GM19035 (cell line): ENCODE measurements around the gene FIBP.
A peak's percentile ranks its signal among the peaks of the same experiment; 100 is the strongest.

Source experiments
- ATAC-seq: cut with Tn5 transposase; IDR thresholded peaks from one replicate; pipeline ENCODE4 v1.9.1; 2021; ENCODE audit not compliant: unreplicated experiment

FIBP gene

GRCh38 chr11:65888163-65888814, at the start of gene FIBP:
TSS of gene FIBP (minus strand) at chr11:65888471. CDS start at chr11:65888418, 53 bp downstream.
- peak; percentile 47 for ATAC-seq

- ATAC-seq: no peak
Measured at GRCh38 chr11:65937766-65938165, 49.5 kb upstream of the FIBP start.

DNA sequence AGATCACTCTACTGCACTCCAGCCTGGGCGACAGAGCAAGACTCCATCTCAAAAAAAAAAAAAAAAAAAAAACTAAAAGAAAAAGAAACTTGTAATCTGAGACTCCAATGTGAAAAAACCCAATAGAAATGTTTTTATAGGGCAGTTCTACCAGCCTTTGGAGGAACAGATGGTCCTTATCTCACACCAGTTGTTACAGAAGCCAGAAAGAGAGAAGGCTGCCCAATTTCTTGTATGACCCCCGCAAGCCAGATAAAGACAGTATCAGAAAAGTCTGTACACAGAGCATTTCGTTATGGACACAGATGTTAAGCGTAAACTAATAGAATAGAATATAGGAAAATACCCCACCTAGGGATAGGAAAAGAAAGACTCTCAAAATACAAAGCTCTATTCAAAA, 45.7 kb upstream of the FIBP start:
- ATAC-seq: no peak

DNA sequence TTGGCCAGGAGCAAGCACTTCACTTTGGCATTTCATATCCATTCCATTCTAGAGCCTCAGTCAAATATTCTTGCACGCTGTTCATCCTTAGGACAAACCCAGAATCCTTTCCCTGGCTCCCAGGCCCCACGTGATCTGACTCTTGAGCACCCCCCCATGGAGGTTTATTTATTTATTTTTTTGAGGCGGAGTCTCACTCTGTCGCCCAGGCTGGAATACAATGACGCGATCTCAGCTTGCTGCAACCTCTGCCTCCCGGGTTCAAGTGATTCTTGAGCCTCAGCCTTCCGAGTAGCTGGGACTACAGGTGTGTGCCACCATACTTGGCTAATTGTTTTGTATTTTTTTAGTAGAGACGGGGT, 44.3 kb upstream of the FIBP start:
- ATAC-seq: no peak

DNA sequence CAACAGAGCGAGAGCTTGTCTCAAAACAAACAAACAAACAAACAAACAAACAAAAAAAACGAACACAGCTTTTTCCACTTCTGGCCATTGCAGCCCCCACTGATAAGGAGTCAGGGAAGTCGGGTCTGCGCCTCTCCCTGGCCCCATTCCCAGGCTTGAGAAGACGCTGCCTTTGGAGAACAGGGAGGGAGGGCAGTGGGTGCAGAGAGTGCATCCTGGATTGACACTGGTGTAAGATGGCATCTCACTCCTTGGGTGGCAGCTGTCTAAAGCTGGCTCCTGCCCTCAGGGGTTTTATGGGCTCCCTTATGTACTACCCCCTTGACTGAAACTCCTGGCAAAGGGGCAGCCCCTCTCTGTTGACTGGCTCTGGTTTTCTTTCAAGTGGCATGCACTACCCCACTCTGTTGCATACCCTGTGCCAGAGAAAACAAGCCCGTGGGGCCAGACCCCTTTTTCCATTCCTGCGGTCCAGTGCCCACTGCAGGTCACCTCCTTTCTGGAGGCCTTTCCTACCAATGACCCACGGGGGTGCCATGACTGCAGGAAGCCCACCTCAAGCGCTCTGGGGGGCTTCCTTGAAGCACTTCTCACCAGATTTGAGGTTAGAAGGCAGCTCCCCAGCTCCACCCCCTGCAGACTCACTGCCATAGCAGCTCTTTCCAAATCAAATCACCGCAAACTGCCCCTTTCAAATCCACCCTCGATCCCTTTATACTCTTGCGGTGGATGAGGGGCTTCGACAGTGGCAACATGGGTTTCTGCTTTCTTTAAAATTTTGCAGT, 43.7 kb upstream of the FIBP start:
- no peak for ATAC-seq

- no peak for ATAC-seq
Measured at GRCh38 chr11:65928667-65929066, 40.4 kb upstream of the FIBP start.

DNA sequence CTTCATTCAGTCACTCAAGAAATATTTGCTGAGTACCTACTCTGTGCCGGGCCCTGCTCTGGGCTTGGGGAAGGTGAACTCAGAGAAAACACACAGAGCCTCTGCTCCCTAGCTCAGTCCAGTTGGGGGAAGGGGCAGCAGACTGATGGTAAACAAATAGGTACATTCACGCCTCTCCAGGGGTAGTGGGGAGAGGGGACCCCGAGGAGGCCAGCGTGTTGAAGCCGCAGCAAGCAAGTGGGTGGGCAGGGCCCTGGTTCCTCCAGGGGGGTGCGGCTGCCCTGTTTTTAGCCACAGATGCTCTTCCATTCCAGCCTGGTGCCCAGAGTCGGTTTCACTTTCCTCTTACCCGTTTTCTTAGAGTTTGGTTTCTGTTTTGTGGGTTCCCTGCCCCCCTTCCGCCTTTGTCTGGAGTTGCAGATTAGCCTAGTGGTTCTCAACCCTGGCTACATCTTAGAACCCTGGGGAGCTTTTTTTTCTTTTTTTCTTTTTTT, 39.7 kb upstream of the FIBP start:
- ATAC-seq: no peak

DNA sequence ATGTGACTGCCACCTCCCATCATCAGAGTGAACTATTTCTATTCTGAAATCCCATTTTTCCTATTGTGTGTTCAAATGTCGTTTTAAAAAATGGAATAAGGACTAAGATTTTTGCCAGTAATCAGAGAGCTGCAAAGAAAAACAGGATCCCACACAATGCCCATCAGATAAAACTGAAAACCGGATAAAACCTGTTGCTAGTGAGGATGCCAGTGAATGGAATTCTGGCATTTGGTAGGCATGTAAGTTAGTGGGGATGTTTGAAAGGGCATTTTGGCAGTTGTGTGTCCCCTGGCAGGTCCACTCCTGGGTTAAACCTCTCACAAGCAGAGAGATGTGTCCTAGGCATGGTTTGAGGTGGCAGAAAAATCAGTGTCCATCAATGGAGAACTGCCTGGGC, 37.1 kb upstream of the FIBP start:
- ATAC-seq: no peak

GRCh38 chr11:65922565-65922964, 34.3 kb upstream of the FIBP start:
- ATAC-seq: no peak

DNA sequence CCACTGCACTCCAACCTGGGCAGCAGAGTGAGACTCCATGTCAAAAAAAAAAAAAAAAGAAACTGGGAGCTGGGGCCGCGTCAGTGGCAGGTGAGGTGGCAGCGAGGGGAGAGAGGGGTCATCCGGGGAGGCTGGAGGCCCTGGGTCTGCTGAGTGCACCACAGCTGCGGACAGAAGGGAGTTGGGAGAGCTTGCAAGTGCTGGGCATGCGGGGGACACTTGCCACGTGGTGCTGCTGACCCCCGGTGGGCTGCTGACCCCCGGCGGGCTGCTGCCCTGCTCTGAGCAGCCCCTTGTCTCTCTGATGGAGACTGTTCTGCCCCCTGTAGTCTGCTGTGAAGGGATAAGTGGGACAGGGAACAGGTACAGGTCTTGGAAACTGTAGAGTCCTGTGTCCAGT, 33.6 kb upstream of the FIBP start:
- no peak for ATAC-seq

- no peak for ATAC-seq
Measured at GRCh38 chr11:65921033-65921555, 32.8 kb upstream of the FIBP start.

- no peak for ATAC-seq
Measured at GRCh38 chr11:65920372-65920802, 32.1 kb upstream of the FIBP start.

DNA sequence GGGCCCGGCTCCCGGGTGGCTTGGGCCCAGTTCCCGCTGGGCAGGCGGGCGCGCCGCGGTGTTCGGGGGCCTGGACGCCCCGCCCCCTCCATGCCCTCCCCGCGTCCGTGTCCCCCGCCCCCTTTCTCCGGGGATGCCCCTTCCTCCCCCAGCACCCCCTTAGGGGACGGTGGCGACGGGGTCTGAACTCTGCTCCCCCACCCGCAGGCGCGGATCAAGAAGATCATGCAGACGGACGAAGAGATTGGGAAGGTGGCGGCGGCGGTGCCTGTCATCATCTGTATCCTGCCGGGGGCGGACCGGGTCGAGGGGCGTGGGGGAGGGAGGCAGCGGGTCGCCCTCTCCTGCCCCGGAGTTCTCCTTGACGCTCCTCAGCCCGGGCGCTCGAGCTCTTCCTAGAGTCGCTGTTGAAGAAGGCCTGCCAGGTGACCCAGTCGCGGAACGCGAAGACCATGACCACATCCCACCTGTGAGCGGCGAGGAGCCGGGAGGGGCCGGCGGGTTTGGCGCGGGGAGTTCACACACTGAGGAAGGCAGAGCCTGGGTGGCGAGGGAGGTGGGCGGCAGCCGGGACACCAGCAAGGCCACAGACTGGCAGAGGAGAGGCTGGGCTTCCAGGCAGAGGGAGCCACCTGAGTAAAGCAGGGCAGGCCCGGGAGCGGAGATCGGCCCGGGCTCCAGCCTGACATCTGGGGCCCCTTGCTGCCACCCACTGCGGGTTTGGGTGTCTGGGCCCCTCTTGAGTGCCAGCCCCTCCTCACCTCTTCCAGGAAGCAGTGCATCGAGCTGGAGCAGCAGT, 31.5 kb upstream of the FIBP start:
- ATAC-seq: peak; percentile 40

DNA sequence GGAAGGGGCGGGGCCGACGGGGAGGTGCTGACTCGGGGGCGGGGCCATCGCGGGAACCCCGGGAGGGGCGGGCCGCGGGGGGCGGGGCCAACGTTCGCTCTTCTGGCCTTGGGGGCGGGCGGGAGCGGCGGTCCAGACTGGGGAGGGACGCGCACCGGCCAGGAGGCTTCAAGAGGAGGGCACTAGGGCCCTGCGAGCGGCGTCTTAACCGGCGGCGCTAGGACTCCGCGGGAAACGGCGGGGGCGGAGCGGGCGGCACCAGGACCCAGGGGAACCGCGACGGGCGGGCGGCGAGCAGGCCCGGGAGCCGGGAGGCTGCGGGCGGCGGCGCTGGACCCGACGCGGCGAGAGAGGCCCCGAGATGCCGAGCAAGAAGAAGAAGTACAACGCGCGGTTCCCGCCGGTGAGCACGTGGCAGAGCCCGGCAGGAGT, 30.9 kb upstream of the FIBP start, which contains the start of gene DRAP1:
DRAP1 (plus strand) TSS at position 286 of the 432 bp plus-strand sequence; CDS start at position 362, 76 bp downstream.
- peak; percentile 79 for ATAC-seq

DNA sequence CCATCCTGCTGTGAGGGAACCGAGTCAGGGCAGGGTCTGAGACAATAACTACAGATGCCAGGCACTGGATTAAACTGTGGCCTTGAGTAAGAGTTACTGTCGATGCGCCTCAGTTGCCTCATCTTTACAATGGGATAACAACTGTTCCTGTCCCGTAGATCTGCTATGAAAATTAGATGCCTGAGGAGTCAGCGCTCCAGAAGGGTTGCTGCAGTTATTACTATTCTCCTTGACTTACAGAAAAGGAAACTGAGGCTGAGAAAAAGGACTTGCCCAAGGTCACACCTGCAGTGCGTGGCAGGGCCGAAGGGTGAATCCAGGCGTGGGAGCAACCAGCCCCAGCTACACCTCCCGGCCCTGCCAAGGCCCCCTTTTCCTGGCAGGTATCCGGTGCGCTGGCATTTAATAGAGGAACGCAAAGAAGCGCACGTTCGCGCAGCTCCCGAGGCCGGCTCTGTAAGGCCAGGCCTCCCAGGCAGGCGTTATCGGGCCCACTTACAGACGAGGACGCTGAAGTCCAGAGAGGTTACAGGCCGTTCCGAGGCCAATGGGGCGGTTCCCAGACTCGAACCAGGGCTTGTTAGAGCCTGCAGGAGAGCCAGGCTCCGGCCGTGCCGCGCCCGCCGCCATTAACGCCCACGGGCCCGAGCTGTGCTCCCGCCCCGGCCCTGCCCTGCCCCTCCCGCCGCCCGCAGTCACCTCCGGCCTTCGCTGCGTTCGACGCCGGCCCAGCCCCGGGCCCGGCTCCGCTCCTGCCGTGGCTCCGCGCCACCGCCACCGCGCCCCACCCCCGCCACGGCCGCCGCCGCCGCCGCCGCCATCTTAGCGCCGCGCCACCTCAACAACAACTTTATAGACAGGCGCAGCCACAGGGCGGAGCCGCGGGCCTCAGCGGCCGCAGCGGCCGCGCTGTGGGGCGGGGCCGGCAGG, 30.2 kb upstream of the FIBP start, which contains the start of gene C11orf68:
C11orf68 (minus strand) TSS at position 852 of the 930 bp plus-strand sequence; CDS start at position 821, 31 bp downstream.
- peak; percentile 63 for ATAC-seq

- ATAC-seq: no peak
Measured at GRCh38 chr11:65917434-65918210, 29.4 kb upstream of the FIBP start.

DNA sequence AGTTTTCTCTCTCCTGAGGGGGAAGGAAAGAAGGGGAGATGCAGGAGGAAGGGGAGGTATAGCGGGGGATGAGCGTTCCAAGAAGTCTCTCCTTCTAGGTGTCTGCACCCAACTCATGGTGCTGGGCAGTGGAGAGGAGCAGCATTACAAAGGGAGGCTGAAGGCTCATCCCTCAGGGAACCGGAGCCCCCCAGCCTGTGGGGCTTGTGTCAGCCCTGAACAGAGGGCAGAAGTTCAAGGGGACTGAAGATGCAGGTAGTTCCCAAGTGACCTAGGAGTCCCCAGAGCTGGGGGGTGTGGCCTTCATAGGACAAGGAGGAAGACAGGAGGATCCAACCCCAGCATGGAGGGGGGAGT, 28.8 kb upstream of the FIBP start:
- ATAC-seq: no peak

DNA sequence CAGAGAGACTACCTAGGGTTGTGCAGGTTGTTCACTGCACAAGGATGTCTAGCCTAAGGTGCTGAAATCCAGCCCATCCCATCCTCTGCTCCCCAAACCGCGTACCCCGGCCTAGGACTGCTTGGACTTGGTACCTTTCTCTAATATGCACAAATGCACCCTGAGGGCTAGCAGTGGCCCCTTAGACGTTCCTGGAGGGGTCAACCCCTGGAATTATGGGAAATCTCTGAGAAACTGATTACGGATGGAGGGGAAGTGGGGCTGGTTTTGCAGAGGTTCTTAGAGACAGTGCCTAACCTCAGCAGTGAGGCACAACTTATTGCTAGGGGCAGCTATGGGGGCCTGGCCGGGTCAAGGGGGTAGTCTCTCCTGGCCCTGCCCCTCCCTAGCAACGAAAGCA, 28.1 kb upstream of the FIBP start:
- ATAC-seq: no peak

GRCh38 chr11:65915821-65916251, 27.6 kb upstream of the FIBP start:
- ATAC-seq: no peak
